Adrenal gland (tissue), 12 donors: ENCODE measurements around the gene C20orf144. TPM values are rescaled to one million over a fixed set of nuclear protein-coding genes. Genes with fewer than 3 reads are reported as not detected.
A peak's percentile ranks its signal among the peaks of the same experiment; 100 is the strongest.

Experiments used
- DNase-seq, 7 donors: peaks; one replicate each; pipeline ENCODE4 v3.0.0-alpha.2; 2019 to 2020
- H3K27ac ChIP-seq, 5 donors: fragments of 200-600 bp; sonication (generic) in 4 of 5; 1 replicate in 3 of 5; 2 replicates in 2 of 5; pipeline versions ENCODE4 v1.5.1 to v1.8.0; 2016 to 2020; ENCODE audit warnings: mild to moderate bottlenecking in 1 of 5
- H3K27me3 ChIP-seq: fragments of 200-600 bp; 2 replicates; pipeline ENCODE4 v1.8.0; 2021
- H3K36me3 ChIP-seq, 2 donors: fragments of 200-600 bp; replicated peaks in 1 of 2; 1 replicate in 1 of 2; 2 replicates in 1 of 2; pipeline versions ENCODE4 v1.5.1 to v1.8.0; 2018 to 2022
- H3K4me1 ChIP-seq, 2 donors: fragments of 200-600 bp; replicated peaks in 1 of 2; 1 replicate in 1 of 2; 2 replicates in 1 of 2; pipeline versions ENCODE4 v1.5.1 to v1.8.0; 2018 to 2021
- H3K4me3 ChIP-seq, 4 donors: fragments of 200-600 bp; sonication (generic) in 3 of 4; one replicate each; pipeline ENCODE4 v1.5.1; 2016 to 2018
- H3K9me3 ChIP-seq, 3 donors: fragments of 200-600 bp; sonication (generic) in 1 of 3; replicated peaks in 1 of 3; 1 replicate in 2 of 3; 2 replicates in 1 of 3; pipeline versions ENCODE4 v1.5.1 to v1.8.0; 2016 to 2021
- CTCF ChIP-seq, 6 experiments: fragments of 450-650 bp in 4 of 6; fragments of 200-600 bp in 2 of 6; sonication (generic) in 1 of 6; IDR thresholded peaks; 1 replicate in 5 of 6; 2 replicates in 1 of 6; pipeline versions ENCODE4 v1.5.1 to v1.8.0; 2016 to 2021; ENCODE audit warnings: antibody characterized with exemption in 6 of 6, mild to moderate bottlenecking in 2 of 6, moderate library complexity in 1 of 6
- POLR2A ChIP-seq, 2 donors: fragments of 450-650 bp; IDR thresholded peaks; one replicate each; pipeline ENCODE4 v1.6.1; 2017; ENCODE audit warnings: antibody characterized with exemption in 2 of 2, mild to moderate bottlenecking in 2 of 2, moderate library complexity in 1 of 2
- WGBS, 4 donors: extraction: QIAGEN DNeasy Blood & Tissue Kit in 2 of 4; methylation state at CpG; one replicate each; pipeline versions ENCODE4 v1.1.5 to v1.1.7; 2013 to 2017; 5-methylcytosine and 5-hydroxymethylcytosine counted together
- intact Hi-C, 2 donors: fragments of 100-400 bp; cut with DNase I; formaldehyde crosslinking; loops; one replicate each; pipeline versions ENCODE4 v1.14.1 to v1.15.0; 2022 to 2023
- polyA plus RNA-seq, 3 donors: library from polyadenylated mRNA; stranded (reverse); fragments of 200-250 nt in 2 of 3; fragments of 350-450 nt in 1 of 3; fragmentation: Illumina TruSeq in 1 of 3; extraction: RNeasy Lipid Tissue Mini Kit (QIAGEN cat#74804) in 1 of 3; gene quantifications; one replicate each; pipeline ENCODE4 v1.2.3, GENCODE V29; 2013 to 2014
- total RNA-seq, 9 donors: library from RNA; depleted of rRNA in 4 of 9; stranded (reverse); fragments of >200 nt in 4 of 9; fragments of 120-200 nt in 1 of 9; fragmentation: NEBNext Ultra II Directional in 1 of 9; extraction: Animal tissue kit (Norgen Biotek cat#: 25700) in 1 of 9; gene quantifications; one replicate each; pipeline versions ENCODE4 v1.1.0 to v1.2.4, GENCODE V29; 2013 to 2023
- donor health status: healthy with polysubstance abuse.
- donor health status: Bipolar disorder and iron deficiency.
- donor health status: DM: yes; HTN: yes; CAD: no.
- donor health status: DM: no; HTN: no; CAD: no.
- donor health status: DM: no; HTN: no; CAD: no.
- donor health status: DM: yes; HTN: yes; CAD: no.

Gene C20orf144
- total and polyA plus RNA-seq, 12 donors, result 0.06 to 0.32 (median 0.14) TPM; not detected in 7

- Histone ChIP-seq H3K9me3 (no peaks in the 10 kb centered on the region), H3K27me3 (no peaks in the 10 kb centered on the region), H3K4me1 (peaks cover 25 to 38% of the 10 kb centered on the region in 2 donors), H3K4me3 (peak overlapping the region in 1 of 4 donors; percentile 49), H3K27ac (peak overlapping the region in 1 of 5 donors; percentile 75), H3K36me3 (no peaks in the 10 kb centered on the region)
- peak in 2 of 7 donors; percentile 51 to 58 for DNase-seq
- WGBS, 4 donors, result 2 to 19% (median 6%) methylated on average over 4 to 53 of the region's 53 CpGs
- intact Hi-C loops, result no loop called here
- TF ChIP-seq POLR2A (IDR thresholded peaks at IDR 0.05) (no peak), CTCF (IDR thresholded peaks at IDR 0.05) (no peak)
Measured at GRCh38 chr20:33685328-33686099, 23.4 kb downstream of the C20orf144 start.

GRCh38 chr20:33686100-33686983 lies 24.2 kb downstream of the C20orf144 start, which contains the start of gene E2F1:
Gene E2F1 (minus strand): TSS chr20:33686385. CDS start chr20:33686264, 121 bp downstream.
- peak in 1 of 2 donors; percentile 53 for TF ChIP-seq POLR2A (IDR thresholded peaks at IDR 0.05)
- peak; percentile 16 to 52 (median 40) for TF ChIP-seq CTCF (IDR thresholded peaks at IDR 0.05)
- peak; percentile 95 to 98 (median 96) for DNase-seq
- WGBS, 4 donors, result 3 to 11% (median 6%) methylated on average over 17 to 100 of the region's 101 CpGs
- Histone ChIP-seq H3K9me3 (no peaks in the 10 kb centered on the region), H3K27ac (peak within 1 kb of the TSS in 3 of 5 donors; percentile 8 to 75 (median 47)), H3K4me1 (peaks cover 25 to 39% of the 10 kb centered on the region in 2 donors), H3K36me3 (no peaks in the 10 kb centered on the region), H3K27me3 (no peaks in the 10 kb centered on the region), H3K4me3 (peak within 1 kb of the TSS in 1 of 4 donors; percentile 49)
- intact Hi-C loops, result no loop called here

GRCh38 chr20:33686984-33687366 lies 24.8 kb downstream of the C20orf144 start:
- intact Hi-C loops, result no loop called here
- Histone ChIP-seq H3K36me3 (no peaks in the 10 kb centered on the region), H3K4me3 (peak overlapping the region in 1 of 4 donors; percentile 24), H3K4me1 (peaks cover 25 to 39% of the 10 kb centered on the region in 2 donors), H3K27me3 (no peaks in the 10 kb centered on the region), H3K27ac (peak overlapping the region in 3 of 5 donors; percentile 8 to 47 (median 44)), H3K9me3 (no peaks in the 10 kb centered on the region)
- WGBS, 4 donors, result 76 to 84% (median 82%) methylated on average over 14 of the region's 14 CpGs
- TF ChIP-seq POLR2A (IDR thresholded peaks at IDR 0.05) (no peak), CTCF (IDR thresholded peaks at IDR 0.05) (no peak)
- peak in 1 of 7 donors; percentile 53 for DNase-seq
